ENCODE measurements around the gene NR2F1.

NR2F1 gene

DNA sequence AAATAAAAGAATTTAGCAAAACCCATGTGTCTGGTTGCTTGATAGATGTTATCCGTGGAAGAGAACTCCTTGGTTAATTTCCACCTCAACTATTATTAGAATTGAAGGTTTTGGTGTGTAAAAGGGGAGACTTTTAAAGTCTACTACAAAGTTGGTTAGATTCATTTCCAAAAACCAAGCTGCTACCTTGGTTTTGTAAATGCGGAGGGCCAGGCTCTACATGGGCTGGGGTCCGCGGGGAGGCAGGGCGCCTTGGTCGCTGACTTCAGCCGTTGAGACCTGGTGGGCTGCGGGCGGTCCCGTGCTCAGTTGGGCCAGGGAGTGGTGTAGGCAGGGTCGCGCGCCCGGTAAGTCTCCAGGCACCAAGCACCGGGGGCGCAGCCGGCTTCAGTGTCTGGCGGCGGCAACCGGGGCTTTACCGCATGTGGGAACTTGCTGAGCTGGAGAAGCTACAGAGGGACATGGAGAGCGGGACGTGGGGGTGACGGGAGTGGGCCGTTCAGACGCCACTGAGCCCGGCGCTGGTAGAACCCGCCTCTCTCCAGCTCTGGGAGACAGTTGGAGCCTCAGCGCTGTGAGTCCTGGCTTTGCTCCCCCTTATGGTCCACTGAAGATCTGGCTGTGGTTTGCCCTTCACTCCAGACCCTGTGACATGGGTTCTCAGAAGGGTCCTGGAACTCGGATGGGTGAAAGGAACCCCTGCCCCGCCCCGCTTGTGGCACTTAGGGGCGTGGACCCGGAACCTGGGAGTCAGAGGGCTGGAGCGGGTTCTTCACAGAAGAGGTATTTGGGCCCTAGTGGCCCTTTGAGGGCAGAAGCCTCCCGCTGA is 11.8 kb downstream of the NR2F1 start:
- no peak overlapping the region for H3K4me3 ChIP-seq (ENCODE audit: low read length)

GRCh38 chr5:93595420-93596147 is 12.6 kb downstream of the NR2F1 start:
- no peak for DNase-seq (ENCODE audit: low read depth)
- H3K4me3 ChIP-seq (ENCODE audit: low read length): no peak overlapping the region
- TF ChIP-seq CTCF (conservative IDR thresholded peaks at IDR 0.05; ENCODE audit: low read length): no peak

More for the DNA sequence above, 11.8 kb downstream of the NR2F1 start:
- no peak for DNase-seq (ENCODE audit: low read depth)
- no peak for TF ChIP-seq CTCF (conservative IDR thresholded peaks at IDR 0.05; ENCODE audit: low read length)

DNA sequence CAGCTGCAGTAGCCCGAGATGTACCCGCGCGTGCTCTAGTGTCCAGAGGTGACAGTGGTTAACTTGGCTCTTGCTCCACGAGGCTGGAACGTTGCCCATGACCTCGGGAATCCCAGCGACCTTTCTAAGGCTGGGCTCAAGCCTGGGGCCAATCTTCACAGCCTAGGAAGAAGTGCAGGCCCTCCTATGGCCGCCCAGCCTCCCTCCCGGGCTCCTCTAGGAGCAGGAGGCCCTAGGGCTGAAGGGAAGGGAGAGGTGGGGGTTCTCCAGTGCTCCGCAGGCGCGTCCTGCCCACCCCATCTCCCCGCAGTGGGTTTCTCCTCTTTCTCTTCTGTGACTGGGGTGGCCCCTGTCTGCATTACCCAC is 13.3 kb downstream of the NR2F1 start:
- no peak for DNase-seq (ENCODE audit: low read depth)
- no peak overlapping the region for H3K4me3 ChIP-seq (ENCODE audit: low read length)
- TF ChIP-seq CTCF (conservative IDR thresholded peaks at IDR 0.05; ENCODE audit: low read length): no peak

DNA sequence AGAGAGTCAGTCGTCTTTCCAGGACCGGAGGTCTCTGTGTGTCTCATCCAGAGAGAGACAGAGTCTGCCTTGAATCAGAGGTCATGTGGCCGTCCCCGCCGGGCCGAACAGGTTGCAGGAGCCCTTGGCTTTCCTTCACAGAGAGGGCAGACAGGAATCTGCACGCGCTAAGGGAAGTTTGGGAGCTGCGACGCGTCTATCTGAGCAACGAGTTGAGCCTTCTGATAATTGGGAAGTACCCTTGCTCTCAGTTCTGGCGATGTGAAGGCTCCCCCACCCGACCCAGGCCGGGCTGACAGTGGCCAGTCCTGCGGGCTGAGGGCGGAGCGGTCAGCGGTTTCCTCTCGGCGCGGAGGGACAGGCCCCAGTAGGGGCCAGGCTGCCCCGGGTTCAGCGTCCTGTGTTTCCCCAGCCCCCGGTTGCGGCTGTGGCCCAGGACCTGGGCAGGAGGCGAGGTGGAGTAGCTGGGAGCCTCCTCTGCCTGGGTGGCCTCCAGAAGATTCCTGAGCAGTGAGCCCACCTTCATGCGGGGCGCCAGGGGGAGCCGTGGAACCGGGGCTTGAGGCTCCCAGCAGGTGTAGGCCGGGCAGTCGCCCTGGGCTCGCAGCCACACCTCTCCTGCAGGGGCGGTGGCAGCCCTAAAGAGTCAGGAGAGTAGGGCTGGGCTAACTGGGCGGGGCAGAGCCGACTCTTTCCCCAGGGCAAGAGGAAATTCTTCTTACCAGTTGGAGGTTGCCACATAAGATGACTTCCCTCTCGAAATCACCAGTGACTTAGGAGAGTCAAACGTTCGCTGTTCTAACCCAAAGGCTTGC is 13.9 kb downstream of the NR2F1 start:
- H3K4me3 ChIP-seq (ENCODE audit: low read length): no peak overlapping the region
- TF ChIP-seq CTCF (conservative IDR thresholded peaks at IDR 0.05; ENCODE audit: low read length): no peak
- DNase-seq (ENCODE audit: low read depth): no peak

GRCh38 chr5:93598091-93599000 is 15.3 kb downstream of the NR2F1 start:
- no peak for TF ChIP-seq CTCF (conservative IDR thresholded peaks at IDR 0.05; ENCODE audit: low read length)
- no peak for DNase-seq (ENCODE audit: low read depth)

DNA sequence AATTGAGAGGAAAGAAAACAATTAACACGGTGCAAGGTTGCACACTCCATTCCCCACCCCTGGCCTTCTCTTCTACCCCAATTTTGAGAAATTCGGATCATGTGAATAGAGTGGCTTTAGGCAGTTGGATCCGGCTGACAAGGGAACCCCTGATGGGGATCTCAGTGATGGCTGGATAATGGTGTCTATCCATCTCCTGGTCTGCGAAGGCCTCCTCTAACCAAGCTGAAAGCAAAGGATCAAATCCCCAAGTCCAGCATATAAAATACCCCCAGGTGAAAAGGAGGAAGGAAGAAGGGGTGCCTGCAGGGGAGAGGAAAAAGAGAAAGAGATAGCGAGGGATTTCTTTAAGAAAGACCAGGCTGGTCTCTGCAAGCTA is 16.0 kb downstream of the NR2F1 start:
- no peak for DNase-seq (ENCODE audit: low read depth)
- no peak for TF ChIP-seq CTCF (conservative IDR thresholded peaks at IDR 0.05; ENCODE audit: low read length)
- H3K4me3 ChIP-seq (ENCODE audit: low read length): no peak overlapping the region

More at GRCh38 chr5:93598091-93599000, 15.3 kb downstream of the NR2F1 start:
- no peak overlapping the region for H3K4me3 ChIP-seq (ENCODE audit: low read length)

Measured in AG10803 (cell line).